HCT116 (cell line): Measurements from ENCODE around the gene MTRF1L.

Experiments used
- EZH2 ChIP-seq: fragments of 200-600 bp; sonication (generic); IDR thresholded peaks from 2 replicates; pipeline ENCODE4 v1.6.1; 2017; ENCODE audit warnings: antibody characterized with exemption, mixed run types
- EZH2phosphoT487 ChIP-seq: fragments of 200-600 bp; IDR thresholded peaks from 2 replicates; pipeline ENCODE4 v1.6.1; 2018; ENCODE audit warnings: antibody characterized with exemption, borderline replicate concordance
- POLR2A ChIP-seq: IDR thresholded peaks from 2 replicates; pipeline ENCODE4 v1.7.0; 2011; ENCODE audit warnings: borderline replicate concordance; ENCODE audit not compliant: insufficient read depth, insufficient read length; ENCODE audit errors: extremely low read depth
- POLR2AphosphoS5 ChIP-seq: IDR thresholded peaks from 2 replicates; pipeline ENCODE4 v1.6.1; 2011; ENCODE audit warnings: mild to moderate bottlenecking, low read depth, low read length, moderate library complexity
- SP1 ChIP-seq: IDR thresholded peaks from 2 replicates; pipeline ENCODE4 v1.6.1; 2012; ENCODE audit warnings: low read depth
- TCF7L2 ChIP-seq: IDR thresholded peaks from 2 replicates; pipeline ENCODE4 v1.7.0; 2011; ENCODE audit warnings: borderline replicate concordance, inconsistent platforms; ENCODE audit not compliant: insufficient read depth, insufficient read length; ENCODE audit errors: extremely low read depth
- TF ChIP-seq, protein P1 (sequence below), 3 experiments: fragments of 200-600 bp in 1 of 3; sonication (generic) in 1 of 3; IDR thresholded peaks in 2 of 3; conservative IDR thresholded peaks in 1 of 3; 2 replicates each; pipeline ENCODE4 v1.5.1; 2012 to 2017; ENCODE audit warnings: low read depth in 2 of 3, low read length in 2 of 3, antibody characterized with exemption in 1 of 3, borderline replicate concordance in 1 of 3, control low read depth in 1 of 3, mild to moderate bottlenecking in 1 of 3, mixed read lengths in 1 of 3, mixed run types in 1 of 3, moderate library complexity in 1 of 3; ENCODE audit not compliant: insufficient read depth in 1 of 3
- TF ChIP-seq, protein P2 (sequence below): IDR thresholded peaks from 2 replicates; pipeline ENCODE4 v1.6.1; 2012

DNA sequence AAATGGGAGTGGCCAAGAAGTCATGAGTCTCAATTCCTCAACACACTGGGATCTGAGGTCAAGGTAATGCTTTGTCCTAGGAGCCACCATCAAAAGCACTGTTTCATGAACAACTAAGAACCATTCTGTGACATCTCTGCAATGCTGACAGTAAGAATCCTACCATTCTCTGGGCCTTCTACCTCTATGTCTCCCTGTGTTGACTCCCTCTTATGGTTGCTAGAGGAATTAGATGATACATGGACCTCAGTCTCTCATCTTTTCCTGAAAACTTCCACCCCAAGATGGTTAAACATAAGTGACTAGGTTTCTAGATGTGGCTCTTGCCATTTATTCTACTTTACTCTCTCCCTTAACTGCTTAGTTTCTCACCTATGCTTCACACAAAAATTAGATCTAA lies 9.1 kb downstream of the MTRF1L start:
- TF ChIP-seq, protein P1, sequence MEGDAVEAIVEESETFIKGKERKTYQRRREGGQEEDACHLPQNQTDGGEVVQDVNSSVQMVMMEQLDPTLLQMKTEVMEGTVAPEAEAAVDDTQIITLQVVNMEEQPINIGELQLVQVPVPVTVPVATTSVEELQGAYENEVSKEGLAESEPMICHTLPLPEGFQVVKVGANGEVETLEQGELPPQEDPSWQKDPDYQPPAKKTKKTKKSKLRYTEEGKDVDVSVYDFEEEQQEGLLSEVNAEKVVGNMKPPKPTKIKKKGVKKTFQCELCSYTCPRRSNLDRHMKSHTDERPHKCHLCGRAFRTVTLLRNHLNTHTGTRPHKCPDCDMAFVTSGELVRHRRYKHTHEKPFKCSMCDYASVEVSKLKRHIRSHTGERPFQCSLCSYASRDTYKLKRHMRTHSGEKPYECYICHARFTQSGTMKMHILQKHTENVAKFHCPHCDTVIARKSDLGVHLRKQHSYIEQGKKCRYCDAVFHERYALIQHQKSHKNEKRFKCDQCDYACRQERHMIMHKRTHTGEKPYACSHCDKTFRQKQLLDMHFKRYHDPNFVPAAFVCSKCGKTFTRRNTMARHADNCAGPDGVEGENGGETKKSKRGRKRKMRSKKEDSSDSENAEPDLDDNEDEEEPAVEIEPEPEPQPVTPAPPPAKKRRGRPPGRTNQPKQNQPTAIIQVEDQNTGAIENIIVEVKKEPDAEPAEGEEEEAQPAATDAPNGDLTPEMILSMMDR (IDR thresholded peaks at IDR 0.05 in 2 of 3, conservative IDR thresholded peaks at IDR 0.05 in 1 of 3; ENCODE audit: borderline replicate concordance in 1 of 3, insufficient read depth in 1 of 3, low read depth in 2 of 3, low read length in 2 of 3) = peak in 2 of 3 experiments; percentile 33 to 41; a peak in 3 of 6 replicates
- TF ChIP-seq, protein P2, sequence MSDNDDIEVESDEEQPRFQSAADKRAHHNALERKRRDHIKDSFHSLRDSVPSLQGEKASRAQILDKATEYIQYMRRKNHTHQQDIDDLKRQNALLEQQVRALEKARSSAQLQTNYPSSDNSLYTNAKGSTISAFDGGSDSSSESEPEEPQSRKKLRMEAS = no peak
- no peak for TF ChIP-seq POLR2AphosphoS5
- no peak for TF ChIP-seq TCF7L2
- no peak for TF ChIP-seq EZH2phosphoT487
- no peak for TF ChIP-seq EZH2
- TF ChIP-seq SP1 = no peak
- no peak for TF ChIP-seq POLR2A
